DND-41 (cell line): ENCODE measurements around the gene AFG3L2.

Experiments
- ATAC-seq: fragments of 200-7000 bp; cut with Tn5 transposase; 3 replicates; pipeline ENCODE4 v1.9.1; 2021; ENCODE audit warnings: low read depth; ENCODE audit not compliant: insufficient read depth
- DNase-seq: peaks from one replicate; pipeline ENCODE4 v3.0.0-alpha.2; 2020
- H2AFZ ChIP-seq: 2 replicates; pipeline ENCODE4 v1.6.0; 2012; ENCODE audit warnings: low read depth, low read length
- H3K27ac ChIP-seq: 2 replicates; pipeline ENCODE4 v1.5.1; 2012; ENCODE audit warnings: low read length, inconsistent platforms
- H3K27me3 ChIP-seq: fragments of 200-600 bp; sonication (generic); 2 replicates; pipeline ENCODE4 v1.6.0; 2012; ENCODE audit warnings: low read length, mild to moderate bottlenecking, inconsistent platforms; ENCODE audit not compliant: insufficient read depth, poor library complexity
- H3K36me3 ChIP-seq: 2 replicates; pipeline ENCODE4 v1.5.1; 2012; ENCODE audit warnings: low read length, inconsistent platforms; ENCODE audit not compliant: insufficient read depth
- H3K4me1 ChIP-seq: 2 replicates; pipeline ENCODE4 v1.5.1; 2012; ENCODE audit warnings: mild to moderate bottlenecking, low read length; ENCODE audit not compliant: insufficient read depth
- H3K4me2 ChIP-seq: 2 replicates; pipeline ENCODE4 v1.6.0; 2012; ENCODE audit warnings: mild to moderate bottlenecking, moderate library complexity, low read length, inconsistent platforms; ENCODE audit not compliant: insufficient read depth
- H3K4me3 ChIP-seq, 2 experiments: fragments of 200-600 bp in 1 of 2; shearing (Covaris generic) in 1 of 2; 2 replicates each; pipeline ENCODE4 v1.5.1; 2012 to 2016; ENCODE audit warnings: inconsistent platforms in 2 of 2, low read length in 2 of 2, mild to moderate bottlenecking in 2 of 2, low read depth in 1 of 2, moderate library complexity in 1 of 2
- H3K79me2 ChIP-seq: 2 replicates; pipeline ENCODE4 v1.6.0; 2012; ENCODE audit warnings: low read length, inconsistent platforms; ENCODE audit not compliant: insufficient read depth
- H3K9ac ChIP-seq: 2 replicates; pipeline ENCODE4 v1.6.0; 2012; ENCODE audit warnings: low read depth, mild to moderate bottlenecking, inconsistent platforms, low read length, moderate library complexity
- H3K9me3 ChIP-seq: 2 replicates; pipeline ENCODE4 v1.5.1; 2012; ENCODE audit warnings: low read length, moderate library complexity, mild to moderate bottlenecking, inconsistent platforms; ENCODE audit not compliant: insufficient read depth, severe bottlenecking
- H4K20me1 ChIP-seq: 2 replicates; pipeline ENCODE4 v1.6.0; 2012; ENCODE audit warnings: low read length; ENCODE audit not compliant: insufficient read depth
- CTCF ChIP-seq: IDR thresholded peaks from 2 replicates; pipeline ENCODE4 v1.5.1; 2012; ENCODE audit warnings: borderline replicate concordance, low read length, moderate library complexity, mild to moderate bottlenecking; ENCODE audit not compliant: poor library complexity, severe bottlenecking; ENCODE audit errors: extremely low read depth
- EZH2 ChIP-seq: IDR thresholded peaks from 3 replicates; pipeline ENCODE4 v1.6.1; 2012; ENCODE audit warnings: borderline replicate concordance, low read depth, mild to moderate bottlenecking, moderate library complexity, low read length, inconsistent platforms; ENCODE audit not compliant: severe bottlenecking

AFG3L2 gene

DNA sequence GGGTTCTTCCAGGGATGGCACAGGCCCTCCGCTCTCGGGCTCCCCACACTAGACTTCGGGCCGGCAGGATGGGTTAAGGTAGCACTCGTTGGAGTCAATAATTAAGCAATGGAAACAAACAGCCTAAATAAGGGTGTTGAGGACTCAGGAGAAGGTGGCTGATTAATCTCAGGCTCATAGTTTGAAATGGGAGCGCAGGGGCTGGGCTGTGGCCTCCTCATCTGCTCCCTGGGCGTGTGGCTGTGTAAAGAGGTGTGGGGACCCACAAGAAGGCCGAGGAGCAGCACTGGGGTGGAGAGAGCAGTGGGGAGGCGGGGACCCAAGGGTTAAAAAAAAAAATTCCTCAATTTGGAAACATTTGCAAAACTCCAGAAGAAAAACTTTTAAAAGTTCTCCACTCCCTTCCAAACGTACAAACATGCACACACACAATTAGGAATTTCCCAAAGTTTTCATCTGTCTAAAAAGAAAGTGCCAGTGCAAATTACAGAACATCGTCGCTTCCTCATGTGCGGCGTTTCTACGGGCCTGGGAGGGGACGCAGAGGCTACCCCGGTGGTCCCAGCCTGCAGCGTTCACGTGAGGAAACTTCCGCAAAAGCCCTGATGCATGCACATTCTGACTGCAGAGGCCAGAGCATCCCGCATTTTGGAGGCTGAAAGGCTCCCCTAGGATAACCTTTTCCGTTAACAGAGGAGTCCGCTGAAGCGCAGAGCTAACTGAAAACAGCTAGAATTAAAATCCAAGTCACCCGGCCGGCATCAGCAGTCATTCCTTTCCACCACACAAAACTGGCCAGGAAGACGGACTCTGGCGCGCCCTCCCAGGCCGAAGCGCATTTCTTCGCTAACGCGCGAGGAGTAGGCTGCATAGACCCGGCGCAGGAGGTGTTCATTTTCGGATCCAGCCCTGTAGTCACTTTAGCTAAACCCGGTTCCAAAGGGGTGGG lies 70.0 kb downstream of the AFG3L2 start:
- Histone ChIP-seq H3K4me3 (no peak overlapping the region), H3K27me3 (no peaks in the 10 kb centered on the region), H2AFZ (no peak overlapping the region), H3K36me3 (no peaks in the 10 kb centered on the region), H3K79me2 (no peaks in the 10 kb centered on the region), H4K20me1 (no peaks in the 10 kb centered on the region), H3K4me1 (no peaks in the 10 kb centered on the region), H3K9me3 (peaks cover 3% of the 10 kb centered on the region), H3K27ac (no peak overlapping the region), H3K4me2 (no peak overlapping the region), H3K9ac (no peak overlapping the region)
- TF ChIP-seq EZH2 = no peak
- TF ChIP-seq CTCF = no peak
- no peak for DNase-seq
- ATAC-seq = no peak

- Histone ChIP-seq H3K79me2 (no peaks in the 10 kb centered on the region), H2AFZ (no peak overlapping the region), H3K4me3 (no peak overlapping the region), H3K27me3 (no peaks in the 10 kb centered on the region), H3K27ac (no peak overlapping the region), H3K9me3 (no peaks in the 10 kb centered on the region), H3K36me3 (no peaks in the 10 kb centered on the region), H3K4me2 (no peak overlapping the region), H3K4me1 (no peaks in the 10 kb centered on the region), H4K20me1 (no peaks in the 10 kb centered on the region), H3K9ac (no peak overlapping the region)
- no peak for TF ChIP-seq EZH2
- TF ChIP-seq CTCF = no peak
- no peak for ATAC-seq
- DNase-seq = no peak
Measured at GRCh38 chr18:12305930-12306629, 70.9 kb downstream of the AFG3L2 start.

- Histone ChIP-seq H3K4me2 (no peak overlapping the region), H4K20me1 (no peaks in the 10 kb centered on the region), H3K27ac (no peak overlapping the region), H3K9me3 (no peaks in the 10 kb centered on the region), H3K4me3 (no peak overlapping the region), H3K27me3 (no peaks in the 10 kb centered on the region), H3K9ac (no peak overlapping the region), H2AFZ (no peak overlapping the region), H3K4me1 (no peaks in the 10 kb centered on the region), H3K79me2 (no peaks in the 10 kb centered on the region), H3K36me3 (no peaks in the 10 kb centered on the region)
- ATAC-seq (no peak), DNase-seq (no peak)
- TF ChIP-seq EZH2 (no peak), CTCF (no peak)
Measured at GRCh38 chr18:12305211-12305610, 71.8 kb downstream of the AFG3L2 start.
